T47D (cell line): ENCODE data around the gene ERN1.
A peak's percentile ranks its signal among the peaks of the same experiment; 100 is the strongest.

Experiments used
- DNase-seq, 2 experiments: peaks; one replicate each; pipeline versions ENCODE4 v3.0.0 to v3.0.0-alpha.2; 2011 to 2012; ENCODE audit warnings: low read depth in 1 of 2, low spot score in 1 of 2
- JUND ChIP-seq: IDR thresholded peaks from 2 replicates; pipeline ENCODE4 v1.6.1; 2012; ENCODE audit warnings: low read depth
- in situ Hi-C: cut with HindIII; loops from 2 replicates; pipeline ENCODE4 v1.10.0; 2016; ENCODE audit warnings: low sequenced_read_pairs, low pct_unique_long_range_greater_than_20kb

The ERN1 gene

DNA sequence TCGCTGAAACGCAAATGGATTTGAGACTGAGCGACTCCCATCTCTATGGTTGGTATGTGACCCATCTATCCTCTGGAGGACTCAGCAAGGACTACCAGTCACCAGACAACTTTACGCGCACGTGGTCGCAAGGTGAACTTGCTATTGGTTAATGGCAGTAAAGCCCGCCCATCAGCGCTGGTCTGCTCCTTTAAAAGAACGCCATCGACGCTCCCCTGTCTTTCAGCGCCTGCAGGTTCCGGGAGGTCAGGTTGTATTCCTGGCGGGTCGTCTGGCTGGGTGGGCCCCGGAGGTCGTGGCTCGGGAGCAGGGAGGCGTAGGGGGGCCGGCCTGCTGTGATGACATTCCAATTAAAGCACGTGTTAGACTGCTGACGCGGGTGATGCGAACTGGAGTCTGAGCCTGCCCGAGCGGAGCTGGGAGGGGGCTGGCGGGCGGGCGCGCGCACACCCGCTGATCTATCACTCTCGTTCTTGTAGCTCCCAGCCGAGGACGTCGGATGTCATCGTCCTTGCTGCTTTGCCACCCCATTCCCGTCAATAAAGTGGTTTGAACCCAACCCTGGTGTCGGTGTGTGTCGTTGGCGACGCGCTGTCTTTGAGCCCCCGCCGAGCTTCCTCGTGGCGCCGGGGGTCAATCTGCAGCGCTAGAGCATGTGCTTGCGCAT lies 15.9 kb upstream of the ERN1 start:
- in situ Hi-C loops: no loop called here
- peak; percentile 94 to 100 for DNase-seq
- TF ChIP-seq JUND: peak; percentile 65

DNA sequence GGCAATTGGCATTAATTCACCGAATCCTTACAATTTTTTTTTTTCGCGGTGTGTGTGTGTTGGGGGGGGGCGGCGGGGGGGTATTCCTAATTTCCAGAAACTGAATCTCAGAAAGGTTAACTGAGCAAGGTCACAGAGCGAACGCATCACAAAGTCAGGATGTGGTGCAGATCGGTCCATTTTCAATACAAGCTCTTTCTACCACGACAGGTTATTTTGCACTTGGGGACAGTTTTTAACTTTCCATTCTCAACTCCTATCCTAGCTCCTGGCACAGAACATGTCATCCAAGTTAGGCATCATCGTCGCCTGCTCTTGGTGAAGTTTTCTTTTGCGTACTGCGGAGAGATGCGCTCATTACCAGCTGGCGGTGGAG lies 15.4 kb upstream of the ERN1 start:
- TF ChIP-seq JUND: no peak
- in situ Hi-C loops: no loop called here
- DNase-seq: no peak

DNA sequence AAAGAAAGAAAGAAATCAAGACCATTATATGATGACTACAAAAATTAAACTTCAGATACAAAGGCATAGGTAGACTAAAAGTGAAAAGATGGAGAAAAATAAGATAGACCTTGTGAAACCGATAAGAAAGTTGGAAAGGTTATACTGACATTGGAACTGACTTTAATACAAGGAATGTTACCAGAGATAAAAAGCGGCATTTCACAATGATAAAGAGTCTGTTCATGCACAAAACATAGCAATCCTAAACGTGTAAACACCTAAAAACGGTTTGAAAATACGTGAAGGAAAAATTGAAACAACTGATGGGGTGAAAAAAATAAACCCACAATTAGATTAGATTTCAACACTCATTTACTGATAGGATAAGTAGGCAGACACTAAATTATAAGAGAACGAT lies 9.6 kb upstream of the ERN1 start:
- TF ChIP-seq JUND: no peak
- in situ Hi-C loops: no loop called here
- no peak for DNase-seq

GRCh38 chr17:64138441-64138840 lies 8.5 kb upstream of the ERN1 start:
- TF ChIP-seq JUND: no peak
- in situ Hi-C loops: no loop called here
- no peak for DNase-seq

DNA sequence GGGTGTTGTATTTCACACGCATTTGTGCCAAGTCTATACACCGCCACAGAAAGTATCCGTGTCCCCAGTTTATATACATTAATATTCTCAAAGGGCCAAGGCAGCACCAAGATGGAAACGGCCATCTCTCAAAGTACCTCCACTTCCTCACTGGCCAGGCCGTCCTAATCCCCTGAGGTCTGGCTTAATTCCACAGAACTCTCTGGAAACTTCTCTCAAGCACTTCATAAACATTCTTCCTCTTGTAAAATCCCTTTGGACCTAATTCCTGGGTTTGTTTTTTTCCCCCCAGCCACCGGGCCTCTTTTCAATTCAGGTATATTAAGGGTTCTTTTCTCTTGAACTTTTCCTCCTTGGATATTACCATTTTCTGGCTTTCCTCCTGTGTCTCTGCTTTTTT lies 5.1 kb upstream of the ERN1 start:
- TF ChIP-seq JUND: no peak
- no peak for DNase-seq
- in situ Hi-C loops: no loop called here

DNA sequence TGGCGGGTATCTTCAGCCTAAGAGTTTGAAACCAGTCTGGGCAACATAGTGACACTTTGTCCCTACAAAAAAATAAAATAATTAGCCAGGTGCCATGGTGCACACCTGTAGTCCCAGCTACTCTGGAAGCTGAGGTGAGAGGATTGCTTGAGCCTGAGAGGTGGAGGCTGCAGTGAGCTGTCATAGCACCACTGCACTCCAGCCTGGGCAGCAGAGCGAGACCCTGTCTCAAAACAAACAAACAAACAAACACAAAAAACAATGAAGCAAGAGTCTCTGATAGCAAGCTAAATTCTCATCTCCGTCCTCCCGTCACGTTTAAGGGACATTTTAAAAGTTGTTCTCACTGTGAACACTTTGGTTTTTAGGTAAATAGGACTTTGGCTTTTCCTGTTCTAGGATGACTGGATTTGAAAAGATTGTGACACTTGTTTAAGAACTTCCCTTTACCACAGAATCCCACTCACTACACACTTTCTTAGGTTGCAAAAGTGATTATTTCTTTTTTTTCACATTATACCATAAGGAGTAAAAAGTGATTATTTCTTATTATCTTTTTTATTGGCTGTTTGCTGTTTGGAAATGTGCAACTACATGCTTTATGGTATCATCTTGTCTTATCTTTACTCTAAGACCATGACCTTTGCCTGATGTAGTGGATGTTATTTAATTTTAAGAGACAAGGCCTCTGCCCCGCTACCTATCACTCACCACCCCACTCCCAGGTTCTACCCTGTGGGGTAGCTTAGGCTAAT lies 4.4 kb upstream of the ERN1 start:
- in situ Hi-C loops: no loop called here
- no peak for TF ChIP-seq JUND
- DNase-seq: no peak

DNA sequence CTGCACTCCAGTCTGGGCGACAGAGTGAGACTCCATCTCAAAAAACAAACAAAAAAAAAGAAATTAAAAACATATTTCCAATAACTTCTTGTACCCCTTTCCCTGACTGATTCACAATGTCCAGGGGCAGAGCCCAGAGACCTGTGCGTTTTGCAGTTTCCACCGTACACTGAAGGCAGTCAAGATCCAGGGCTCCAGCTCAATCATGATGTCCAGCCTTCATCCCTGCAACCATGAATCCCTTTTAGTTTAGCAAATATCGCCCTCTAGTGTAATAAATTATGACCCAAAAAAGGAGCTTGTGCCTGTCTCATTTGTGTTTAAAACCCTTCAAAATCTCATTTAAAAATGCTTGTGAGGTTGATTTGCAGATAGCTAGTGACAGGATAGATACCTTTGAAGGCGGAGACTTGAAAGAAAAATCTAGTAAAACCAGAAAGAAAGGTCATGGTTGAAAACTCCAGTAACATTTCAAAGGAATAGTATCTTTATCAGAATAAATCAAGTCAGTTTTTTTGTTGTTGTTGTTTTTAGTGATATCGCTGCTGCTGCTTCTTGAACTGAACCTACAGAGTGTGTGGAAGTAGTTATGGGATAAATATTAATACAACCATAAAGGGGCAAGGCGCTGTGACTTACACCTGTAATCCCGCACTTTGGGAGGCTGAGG lies 3.7 kb upstream of the ERN1 start:
- DNase-seq: peak; percentile 81 to 87
- no peak for TF ChIP-seq JUND
- in situ Hi-C loops: no loop called here

GRCh38 chr17:64131606-64132270 lies 1.8 kb upstream of the ERN1 start:
- in situ Hi-C loops: no loop called here
- no peak for DNase-seq
- TF ChIP-seq JUND: no peak

DNA sequence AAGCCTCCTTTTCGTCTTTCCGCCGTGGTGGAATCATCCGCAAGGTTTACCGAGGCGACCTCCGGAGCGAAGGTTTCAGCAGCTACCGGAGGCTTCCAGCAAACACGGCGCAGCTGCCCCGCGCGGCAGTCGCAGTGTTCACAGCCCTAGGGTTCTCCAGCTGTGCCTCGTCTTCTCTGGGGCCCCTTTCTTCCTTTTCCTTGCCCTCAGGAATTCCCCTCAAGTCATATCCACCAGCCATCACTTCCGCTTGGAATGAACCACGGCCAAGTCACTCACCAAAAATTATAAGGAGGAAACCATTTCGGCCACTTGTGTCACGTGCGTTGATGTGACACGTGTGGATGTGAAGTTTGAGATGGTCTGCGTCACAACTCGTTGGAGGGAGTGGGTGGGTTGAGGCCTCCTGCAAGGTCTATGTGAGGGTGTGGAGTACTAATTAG lies 636 bp upstream of the ERN1 start:
- TF ChIP-seq JUND: no peak
- in situ Hi-C loops: no loop called here
- no peak for DNase-seq

- no peak for TF ChIP-seq JUND
- no peak for DNase-seq
- in situ Hi-C loops: no loop called here
Observed at GRCh38 chr17:64129515-64129764, 504 bp downstream of the ERN1 start.

- peak; percentile 70 to 81 for DNase-seq
- in situ Hi-C loops: no loop called here
- TF ChIP-seq JUND: no peak
Observed at GRCh38 chr17:64128787-64129514, 993 bp downstream of the ERN1 start.

GRCh38 chr17:64126918-64127317 lies 3.0 kb downstream of the ERN1 start:
- in situ Hi-C loops: no loop called here
- no peak for DNase-seq
- no peak for TF ChIP-seq JUND
